Activated T-helper 2 cell treated with anti-CD3 and anti-CD28 coated beads, Interferon-gamma antibody, Interleukin-2, Interleukin-4, amounts not matched to agents 10 μg/mL and 5 μg/mL and 100 μg/mL, durations not matched to agents 14 hours and 24 hours and 36 hours (primary cell): Measurements from ENCODE around the gene EIF3A. TPM values are rescaled to one million over a fixed set of nuclear protein-coding genes. Genes with fewer than 3 reads are reported as not detected.

Experiments used
- total RNA-seq: library from RNA; stranded (reverse); gene quantifications from 2 replicates; pipeline ENCODE4 v1.2.3, GENCODE V29; 2022

The EIF3A gene
- total RNA-seq, 1 donor from 2014 or later, result 164 TPM

Other genes starting within 250 kb of the EIF3A start
- 0.62 and 0.90 TPM in 2 replicates for gene NANOS1, start 51.1 kb downstream of the EIF3A start, total RNA-seq
- 26.0 and 26.2 TPM in 2 replicates for gene DENND10, start 23.3 kb upstream of the EIF3A start, total RNA-seq
- gene SFXN4, start 84.9 kb upstream of the EIF3A start, total RNA-seq, result 43.5 and 44.8 TPM in 2 replicates
- gene PRDX3, start 98.0 kb upstream of the EIF3A start, total RNA-seq, result 177 and 182 TPM in 2 replicates
- 24.4 and 24.7 TPM in 2 replicates for gene GRK5, start 126.8 kb upstream of the EIF3A start, total RNA-seq